ENCODE data around the gene MSX1. TPM values are rescaled to one million over a fixed set of nuclear protein-coding genes. Genes with fewer than 3 reads are reported as not detected.

The MSX1 gene
- total RNA-seq, 3 donors from 2014 or later (not counting 1 experiment from before 2014, with no cell fraction given), result not detected

DNA sequence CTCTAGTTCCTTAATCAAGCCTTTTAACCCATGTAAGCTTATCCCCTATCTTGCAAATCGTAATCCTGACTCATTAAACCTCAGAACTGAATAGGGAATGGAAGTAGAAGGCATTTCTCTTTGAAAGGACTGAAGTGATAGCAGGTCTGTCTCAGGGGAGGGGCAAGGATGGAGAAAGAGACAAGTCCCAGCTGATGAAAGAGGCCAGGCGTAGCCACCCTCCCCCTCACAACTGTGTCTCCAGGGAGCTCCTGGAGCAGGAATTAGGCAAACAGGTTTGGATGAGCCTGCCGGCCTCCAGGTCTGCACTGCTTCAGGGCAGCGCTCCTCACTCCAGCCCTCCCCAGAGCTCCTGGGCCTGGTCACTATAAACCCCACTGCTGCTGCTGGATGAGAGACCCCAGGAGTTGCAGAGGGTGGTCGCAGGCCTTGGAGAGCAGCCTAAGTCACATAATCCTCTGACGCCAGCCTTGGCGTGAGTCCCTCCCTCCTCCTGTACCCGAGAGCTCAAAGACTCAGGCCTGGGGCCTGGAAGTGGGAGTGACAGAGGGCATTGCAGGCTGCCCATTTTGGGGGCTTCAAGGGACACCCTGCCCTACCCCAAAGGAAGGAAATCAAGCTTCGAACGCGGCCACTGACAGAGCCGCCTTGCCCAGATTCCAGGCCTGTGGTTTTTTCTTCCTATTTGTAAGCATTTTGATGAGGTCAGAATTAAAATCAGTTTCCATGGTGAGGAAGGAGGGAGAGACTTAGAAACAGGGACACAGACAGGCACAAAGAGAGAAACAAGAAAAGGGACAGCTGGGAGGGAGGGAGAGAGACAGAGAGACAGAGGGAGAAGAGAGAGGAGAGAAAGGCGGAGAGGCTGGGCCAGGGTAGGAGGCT is 21.2 kb upstream of the MSX1 start:
- Histone ChIP-seq H3K9me3 (ENCODE audit: control insufficient read depth, insufficient read depth, low read length) (peaks cover 2% of the 10 kb centered on the region), H3K4me3 (ENCODE audit: low read length) (no peak overlapping the region), H3K36me3 (ENCODE audit: control insufficient read depth, insufficient read depth, low read length) (no peaks in the 10 kb centered on the region), H3K27ac (ENCODE audit: low read length) (no peak overlapping the region), H3K4me1 (ENCODE audit: control insufficient read depth, insufficient read depth, low read length) (no peaks in the 10 kb centered on the region), H3K27me3 (ENCODE audit: control insufficient read depth, insufficient read depth, low read length) (no peaks in the 10 kb centered on the region)
- peaks cover 9 to 15% of the 10 kb centered on the region in 2 donors for H3K27me3 Mint-ChIP-seq (ENCODE audit: low read depth in 2 of 2)
- peaks cover 6 to 10% of the 10 kb centered on the region in 2 donors for H3K4me1 Mint-ChIP-seq
- ATAC-seq (no peak), DNase-seq (no peak)
- H3K4me3 Mint-ChIP-seq, result no peak overlapping the region
- no peaks in the 10 kb centered on the region for H3K36me3 Mint-ChIP-seq
- intact Hi-C loops (cut with micrococcal nuclease), result no loop called here
- H3K9me3 Mint-ChIP-seq, result no peaks in the 10 kb centered on the region
- H3K27ac Mint-ChIP-seq, result no peak overlapping the region
- TF ChIP-seq, protein P1, sequence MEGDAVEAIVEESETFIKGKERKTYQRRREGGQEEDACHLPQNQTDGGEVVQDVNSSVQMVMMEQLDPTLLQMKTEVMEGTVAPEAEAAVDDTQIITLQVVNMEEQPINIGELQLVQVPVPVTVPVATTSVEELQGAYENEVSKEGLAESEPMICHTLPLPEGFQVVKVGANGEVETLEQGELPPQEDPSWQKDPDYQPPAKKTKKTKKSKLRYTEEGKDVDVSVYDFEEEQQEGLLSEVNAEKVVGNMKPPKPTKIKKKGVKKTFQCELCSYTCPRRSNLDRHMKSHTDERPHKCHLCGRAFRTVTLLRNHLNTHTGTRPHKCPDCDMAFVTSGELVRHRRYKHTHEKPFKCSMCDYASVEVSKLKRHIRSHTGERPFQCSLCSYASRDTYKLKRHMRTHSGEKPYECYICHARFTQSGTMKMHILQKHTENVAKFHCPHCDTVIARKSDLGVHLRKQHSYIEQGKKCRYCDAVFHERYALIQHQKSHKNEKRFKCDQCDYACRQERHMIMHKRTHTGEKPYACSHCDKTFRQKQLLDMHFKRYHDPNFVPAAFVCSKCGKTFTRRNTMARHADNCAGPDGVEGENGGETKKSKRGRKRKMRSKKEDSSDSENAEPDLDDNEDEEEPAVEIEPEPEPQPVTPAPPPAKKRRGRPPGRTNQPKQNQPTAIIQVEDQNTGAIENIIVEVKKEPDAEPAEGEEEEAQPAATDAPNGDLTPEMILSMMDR (IDR thresholded peaks at IDR 0.05), result no peak
- 66% methylated on average over 12 of the region's 13 CpGs for WGBS (ENCODE audit: insufficient coverage)

DNA sequence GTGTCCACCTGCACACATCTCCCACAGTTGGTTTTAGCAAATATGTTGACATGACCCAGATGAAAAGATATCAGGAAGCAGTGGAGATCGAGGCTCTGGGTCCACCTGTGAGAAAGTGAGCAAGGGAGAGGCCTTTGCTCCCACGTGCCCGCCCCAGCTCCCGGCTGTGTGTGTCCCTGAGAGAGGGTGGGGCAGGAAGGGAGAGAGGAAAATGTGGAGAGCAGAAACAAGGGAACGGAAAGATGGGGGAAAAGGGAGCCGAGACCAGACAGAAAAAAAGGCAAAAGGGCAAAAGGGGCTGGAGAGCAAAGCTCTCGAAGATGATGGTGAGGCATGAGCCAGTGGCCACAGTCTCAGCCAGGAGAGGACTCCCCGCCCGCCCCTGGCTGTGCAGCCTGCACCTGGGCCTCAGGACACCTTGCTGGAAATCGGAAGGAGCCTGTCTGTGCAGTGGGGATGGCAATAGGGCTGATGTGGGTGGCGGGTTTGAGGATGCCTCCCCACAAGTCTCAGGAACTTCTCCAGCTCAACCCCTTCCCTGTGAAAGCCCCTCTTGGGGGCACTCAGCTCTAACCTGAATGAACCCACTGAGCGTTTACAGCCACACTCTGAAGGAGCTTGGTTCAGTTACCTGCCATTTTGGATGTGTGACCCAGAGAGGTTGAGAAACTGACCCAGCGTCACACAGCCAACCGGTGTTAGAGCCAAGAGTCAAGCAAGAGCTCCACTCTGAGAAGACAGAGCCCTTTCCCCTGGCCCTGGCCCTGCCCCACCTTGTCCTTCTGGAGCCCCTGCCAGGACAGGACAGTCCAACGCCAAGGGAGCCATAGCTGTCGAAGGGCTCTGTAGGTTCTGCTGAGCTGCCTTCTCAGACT is 20.3 kb upstream of the MSX1 start:
- intact Hi-C loops (cut with micrococcal nuclease), result no loop called here
- Mint-ChIP-seq H3K4me1 (peaks cover 6 to 10% of the 10 kb centered on the region in 2 donors), H3K36me3 (no peaks in the 10 kb centered on the region), H3K9me3 (no peaks in the 10 kb centered on the region), H3K4me3 (no peak overlapping the region), H3K27me3 (ENCODE audit: low read depth in 2 of 2) (peaks cover 8 to 9% of the 10 kb centered on the region in 2 donors), H3K27ac (no peak overlapping the region)
- TF ChIP-seq, protein P1 (IDR thresholded peaks at IDR 0.05), result no peak
- WGBS (ENCODE audit: insufficient coverage), result 74% methylated on average over 16 of the region's 16 CpGs
- Histone ChIP-seq H3K9me3 (ENCODE audit: control insufficient read depth, insufficient read depth, low read length) (peaks cover 2% of the 10 kb centered on the region), H3K4me1 (ENCODE audit: control insufficient read depth, insufficient read depth, low read length) (no peaks in the 10 kb centered on the region), H3K27me3 (ENCODE audit: control insufficient read depth, insufficient read depth, low read length) (no peaks in the 10 kb centered on the region), H3K27ac (ENCODE audit: low read length) (no peak overlapping the region), H3K4me3 (ENCODE audit: low read length) (no peak overlapping the region), H3K36me3 (ENCODE audit: control insufficient read depth, insufficient read depth, low read length) (no peaks in the 10 kb centered on the region)
- no peak for DNase-seq
- no peak for ATAC-seq

DNA sequence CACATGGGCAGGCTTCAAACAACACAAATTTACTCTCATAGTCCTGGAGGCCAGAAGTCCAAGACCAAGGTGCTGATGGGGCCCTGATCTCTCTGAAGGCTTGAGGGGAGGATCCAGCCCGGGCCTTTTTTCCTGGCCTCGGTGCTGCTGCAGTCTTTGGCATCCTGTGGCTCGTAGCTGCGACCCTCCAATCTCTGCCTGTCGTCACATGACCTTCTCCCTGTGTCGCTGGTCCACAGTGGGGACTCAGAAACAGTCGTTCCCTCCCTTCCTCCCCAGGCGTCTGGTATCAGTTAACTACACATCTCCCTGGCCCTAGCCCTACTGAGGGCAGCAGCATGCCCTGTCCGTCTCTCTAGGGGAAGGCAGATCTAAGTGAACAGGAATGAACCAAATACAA is 19.1 kb upstream of the MSX1 start:
- no peak overlapping the region for H3K4me3 Mint-ChIP-seq
- no peaks in the 10 kb centered on the region for H3K27me3 ChIP-seq (ENCODE audit: control insufficient read depth, insufficient read depth, low read length)
- H3K4me3 ChIP-seq (ENCODE audit: low read length), result no peak overlapping the region
- no peak for ATAC-seq
- H3K36me3 Mint-ChIP-seq, result no peaks in the 10 kb centered on the region
- no peaks in the 10 kb centered on the region for H3K36me3 ChIP-seq (ENCODE audit: control insufficient read depth, insufficient read depth, low read length)
- no peak for DNase-seq
- no peak overlapping the region for H3K27ac ChIP-seq (ENCODE audit: low read length)
- H3K27ac Mint-ChIP-seq, result no peak overlapping the region
- peaks cover 2% of the 10 kb centered on the region for H3K9me3 ChIP-seq (ENCODE audit: control insufficient read depth, insufficient read depth, low read length)
- no peaks in the 10 kb centered on the region for H3K4me1 ChIP-seq (ENCODE audit: control insufficient read depth, insufficient read depth, low read length)
- H3K4me1 Mint-ChIP-seq, result peaks cover 6 to 10% of the 10 kb centered on the region in 2 donors
- TF ChIP-seq, protein P1 (IDR thresholded peaks at IDR 0.05), result no peak
- H3K9me3 Mint-ChIP-seq, result no peaks in the 10 kb centered on the region
- intact Hi-C loops (cut with micrococcal nuclease), result no loop called here
- 54% methylated on average over 9 of the region's 9 CpGs for WGBS (ENCODE audit: insufficient coverage)
- H3K27me3 Mint-ChIP-seq (ENCODE audit: low read depth in 2 of 2), result peaks cover 10 to 17% of the 10 kb centered on the region in 2 donors

Data from natural killer cell (primary cell).